NT2/D1 (cell line): Measurements from ENCODE around the gene FAM169A.

Experiments used
- SUZ12 ChIP-seq: IDR thresholded peaks from 2 replicates; pipeline ENCODE4 v1.6.1; 2011; ENCODE audit not compliant: insufficient read length, insufficient read depth; ENCODE audit errors: extremely low read depth
- YY1 ChIP-seq: IDR thresholded peaks from 2 replicates; pipeline ENCODE4 v1.6.1; 2011; ENCODE audit not compliant: insufficient read length, insufficient read depth
- ZNF274 ChIP-seq: IDR thresholded peaks from 2 replicates; pipeline ENCODE4 v1.6.1; 2011; ENCODE audit warnings: mild to moderate bottlenecking, low read depth, low read length

DNA sequence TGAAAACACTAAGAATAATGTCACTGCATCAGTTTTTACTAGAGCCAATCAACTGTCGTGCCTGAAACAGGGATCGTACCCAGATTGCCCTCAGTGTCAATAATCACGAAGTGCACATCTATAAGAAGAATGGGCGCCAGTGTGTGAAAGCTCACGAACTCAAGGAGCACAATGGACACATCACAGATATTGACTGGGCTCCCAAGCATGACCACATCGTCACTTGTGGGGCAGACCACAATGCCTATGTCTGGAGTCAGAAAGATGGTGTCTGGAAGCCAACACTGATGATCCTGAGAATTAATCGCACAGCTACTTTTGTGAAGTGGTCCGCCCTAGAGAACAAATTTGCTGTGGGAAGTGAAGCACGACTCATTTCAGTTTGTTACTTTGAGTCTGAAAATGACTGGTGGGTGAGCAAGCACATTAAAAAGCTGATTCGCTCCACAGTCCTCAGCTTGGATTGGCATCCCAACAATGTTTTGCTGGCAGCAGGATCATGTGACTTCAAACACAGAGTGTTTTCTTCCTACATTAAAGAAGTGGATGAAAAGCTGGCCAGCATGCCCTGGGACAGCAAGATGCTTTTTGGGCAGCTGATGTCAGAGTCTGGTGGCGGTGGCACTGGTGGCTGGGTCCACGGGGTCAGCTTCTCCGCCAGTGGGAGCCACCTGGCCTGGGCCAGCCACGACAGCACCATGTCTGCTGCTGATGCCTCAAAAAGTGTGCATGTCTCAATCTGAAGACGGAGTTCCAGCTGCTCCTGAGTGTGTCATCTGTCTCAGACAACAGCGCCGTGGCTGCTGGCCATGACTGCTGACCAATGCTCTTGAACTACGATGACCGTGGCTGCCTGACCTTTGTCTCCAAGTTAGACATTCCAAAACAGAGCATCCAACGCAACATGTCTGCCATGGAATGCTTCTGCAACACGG is 66.9 kb downstream of the FAM169A start:
- TF ChIP-seq ZNF274 (no peak), YY1 (no peak), SUZ12 (no peak)
